OCI-LY7 (cell line): Measurements from ENCODE around the gene SPAG6. TPM values are rescaled to one million over a fixed set of nuclear protein-coding genes. Genes with fewer than 3 reads are reported as not detected.
A peak's percentile ranks its signal among the peaks of the same experiment; 100 is the strongest.

Source experiments
- BruUV-seq: library from RNA; stranded (reverse); fragments of 400-500 nt; replicated peaks from 2 replicates; lab custom pipeline; 2021; lab: Mats Ljungman, UMichigan
- CTCF ChIA-PET: fragments of 300-600 bp; sonication (Branson Sonifier 250); formaldehyde crosslinking; loops from one replicate; lab custom pipeline; 2022; ENCODE audit warnings: antibody characterized with exemption; ENCODE audit not compliant: unreplicated experiment; lab: Charles Lee
- POLR2A ChIA-PET: fragments of 300-600 bp; sonication (Branson Sonifier 250); formaldehyde crosslinking; loops from one replicate; lab custom pipeline; 2022; ENCODE audit warnings: antibody characterized with exemption; lab: Charles Lee
- DNase-seq: peaks from one replicate; pipeline ENCODE4 v3.0.0-alpha.2; 2015; ENCODE audit warnings: low spot score
- H2AFZ ChIP-seq: fragments of 200-600 bp; sonication (generic), shearing (Covaris generic); 2 replicates; pipeline ENCODE4 v1.6.1; 2014; ENCODE audit warnings: mild to moderate bottlenecking, antibody characterized with exemption, low read length, moderate library complexity
- H3K27ac ChIP-seq: fragments of 200-600 bp; sonication (generic); 2 replicates; pipeline ENCODE4 v1.5.1; 2014; ENCODE audit warnings: mixed run types, low read depth, mild to moderate bottlenecking, moderate library complexity, low read length, inconsistent platforms; ENCODE audit not compliant: poor library complexity, severe bottlenecking
- H3K36me3 ChIP-seq: fragments of 200-600 bp; sonication (generic); 2 replicates; pipeline ENCODE4 v1.6.1; 2014; ENCODE audit warnings: mild to moderate bottlenecking, antibody characterized with exemption, low read length, moderate library complexity, mixed read lengths; ENCODE audit not compliant: insufficient read depth
- H3K4me1 ChIP-seq: fragments of 200-600 bp; sonication (generic); 2 replicates; pipeline ENCODE4 v1.5.1; 2014; ENCODE audit warnings: mild to moderate bottlenecking, low read length; ENCODE audit not compliant: insufficient read depth, poor library complexity, severe bottlenecking
- H3K4me2 ChIP-seq: fragments of 200-600 bp; sonication (generic); 2 replicates; pipeline ENCODE4 v1.6.1; 2014; ENCODE audit warnings: mild to moderate bottlenecking, low read length
- H3K4me3 ChIP-seq: fragments of 200-600 bp; sonication (generic); 2 replicates; pipeline ENCODE4 v1.5.1; 2014; ENCODE audit warnings: mild to moderate bottlenecking, low read depth, low read length; ENCODE audit not compliant: poor library complexity, severe bottlenecking
- H3K79me2 ChIP-seq: fragments of 200-600 bp; sonication (generic); 2 replicates; pipeline ENCODE4 v1.6.1; 2016; ENCODE audit warnings: low read depth, mild to moderate bottlenecking, low read length, moderate library complexity, mixed read lengths; ENCODE audit not compliant: insufficient read depth
- H3K9me2 ChIP-seq: fragments of 200-600 bp; sonication (generic); 2 replicates; pipeline ENCODE4 v1.6.1; 2016; ENCODE audit warnings: mild to moderate bottlenecking, low read length, mixed read lengths; ENCODE audit not compliant: insufficient read depth
- H3K9me3 ChIP-seq: fragments of 200-600 bp; sonication (generic); 2 replicates; pipeline ENCODE4 v1.6.1; 2014; ENCODE audit warnings: mild to moderate bottlenecking, mixed run types, low read length, mixed read lengths
- H4K20me1 ChIP-seq: fragments of 200-600 bp; sonication (generic); 2 replicates; pipeline ENCODE4 v1.6.1; 2014; ENCODE audit warnings: mild to moderate bottlenecking, antibody characterized with exemption, low read length, moderate library complexity, mixed read lengths; ENCODE audit not compliant: insufficient read depth
- EZH2phosphoT487 ChIP-seq: fragments of 200-600 bp; sonication (generic); IDR thresholded peaks from 2 replicates; pipeline ENCODE4 v1.6.1; 2018; ENCODE audit warnings: low read depth, borderline replicate concordance, mild to moderate bottlenecking, mixed run types, antibody characterized with exemption, low read length, moderate library complexity, mixed read lengths
- intact Hi-C: fragments of 100-400 bp; cut with micrococcal nuclease; formaldehyde crosslinking; loops from one replicate; pipeline ENCODE4 v1.10.0; 2022; ENCODE audit not compliant: unreplicated experiment
- total RNA-seq, 2 experiments: library from RNA; depleted of rRNA in 1 of 2; stranded (reverse); fragments of >200 nt in 1 of 2; shearing (Covaris generic) in 1 of 2; gene quantifications; 2 replicates each; pipeline ENCODE4 v1.2.3, GENCODE V29; 2014 to 2022
- TF ChIP-seq, protein P1 (sequence below): fragments of 200-600 bp; sonication (generic); conservative IDR thresholded peaks from 2 replicates; pipeline ENCODE4 v1.5.1; 2014; ENCODE audit warnings: mild to moderate bottlenecking, antibody characterized with exemption, low read length, moderate library complexity, mixed read lengths

SPAG6 gene
- total RNA-seq, 2 experiments from 2014 or later, result not detected

DNA sequence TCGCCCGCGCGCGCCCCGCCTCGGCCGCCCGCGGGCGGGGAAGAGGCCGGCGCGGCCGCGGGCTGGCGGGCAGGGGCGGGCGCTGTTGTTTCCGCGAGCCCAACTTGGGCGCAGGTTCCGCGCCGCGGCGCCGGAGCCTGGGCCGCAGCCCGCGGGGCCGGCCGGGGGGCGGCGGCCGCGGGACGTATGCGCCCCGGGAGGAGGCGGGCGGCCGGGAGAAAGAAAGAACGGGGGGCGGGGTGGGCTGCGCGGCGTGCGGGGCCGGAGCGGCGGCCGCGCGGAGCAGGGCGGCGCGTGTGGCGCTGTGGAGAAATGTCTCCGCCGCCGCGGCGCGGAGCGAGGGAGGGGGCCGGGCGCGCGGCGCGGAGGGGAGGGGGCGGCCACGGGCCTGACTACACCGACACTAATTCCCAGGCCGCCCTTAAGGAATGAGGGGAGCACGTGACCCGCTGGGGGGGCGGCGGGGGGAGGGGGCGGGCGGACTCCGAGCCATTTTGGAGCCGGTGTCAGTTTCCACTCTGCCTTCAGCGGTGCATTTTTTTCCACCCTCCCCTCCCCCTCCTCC lies 24.6 kb upstream of the SPAG6 start, which contains the start of gene BMI1:
Gene BMI1, plus strand, starts transcription at position 509 of the 565 bp plus-strand sequence. CDS start 5,351 bp downstream, outside the sequence.
- no peaks in the 10 kb centered on the region for H3K9me3 ChIP-seq
- no peaks in the 10 kb centered on the region for H3K36me3 ChIP-seq
- CTCF ChIA-PET, result no interaction called here
- H3K4me2 ChIP-seq, result peak within 1 kb of the TSS; percentile 85
- H3K9me2 ChIP-seq, result no peaks in the 10 kb centered on the region
- no peak within 1 kb of the TSS for H3K27ac ChIP-seq
- peaks cover 47% of the 10 kb centered on the region for H4K20me1 ChIP-seq
- peak within 1 kb of the TSS; percentile 80 for H3K4me3 ChIP-seq
- H2AFZ ChIP-seq, result peak within 1 kb of the TSS; percentile 63; the same call in 1 of the 2 replicates
- H3K4me1 ChIP-seq, result peaks cover 32% of the 10 kb centered on the region
- TF ChIP-seq, protein P1, sequence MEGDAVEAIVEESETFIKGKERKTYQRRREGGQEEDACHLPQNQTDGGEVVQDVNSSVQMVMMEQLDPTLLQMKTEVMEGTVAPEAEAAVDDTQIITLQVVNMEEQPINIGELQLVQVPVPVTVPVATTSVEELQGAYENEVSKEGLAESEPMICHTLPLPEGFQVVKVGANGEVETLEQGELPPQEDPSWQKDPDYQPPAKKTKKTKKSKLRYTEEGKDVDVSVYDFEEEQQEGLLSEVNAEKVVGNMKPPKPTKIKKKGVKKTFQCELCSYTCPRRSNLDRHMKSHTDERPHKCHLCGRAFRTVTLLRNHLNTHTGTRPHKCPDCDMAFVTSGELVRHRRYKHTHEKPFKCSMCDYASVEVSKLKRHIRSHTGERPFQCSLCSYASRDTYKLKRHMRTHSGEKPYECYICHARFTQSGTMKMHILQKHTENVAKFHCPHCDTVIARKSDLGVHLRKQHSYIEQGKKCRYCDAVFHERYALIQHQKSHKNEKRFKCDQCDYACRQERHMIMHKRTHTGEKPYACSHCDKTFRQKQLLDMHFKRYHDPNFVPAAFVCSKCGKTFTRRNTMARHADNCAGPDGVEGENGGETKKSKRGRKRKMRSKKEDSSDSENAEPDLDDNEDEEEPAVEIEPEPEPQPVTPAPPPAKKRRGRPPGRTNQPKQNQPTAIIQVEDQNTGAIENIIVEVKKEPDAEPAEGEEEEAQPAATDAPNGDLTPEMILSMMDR, result no peak
- POLR2A ChIA-PET, result no interaction called here
- DNase-seq, result peak; percentile 55
- H3K79me2 ChIP-seq, result 0 out of 2 replicates have a peak, but pooled peaks cover 11% of the 10 kb centered on the region
- intact Hi-C loops, result loop anchor here (1.0 to 5.0 kb wide), 3 partner anchors 58 to 788 kb away; partner anchors contain the start of gene MLLT10
- no TSS peak for BruUV-seq

DNA sequence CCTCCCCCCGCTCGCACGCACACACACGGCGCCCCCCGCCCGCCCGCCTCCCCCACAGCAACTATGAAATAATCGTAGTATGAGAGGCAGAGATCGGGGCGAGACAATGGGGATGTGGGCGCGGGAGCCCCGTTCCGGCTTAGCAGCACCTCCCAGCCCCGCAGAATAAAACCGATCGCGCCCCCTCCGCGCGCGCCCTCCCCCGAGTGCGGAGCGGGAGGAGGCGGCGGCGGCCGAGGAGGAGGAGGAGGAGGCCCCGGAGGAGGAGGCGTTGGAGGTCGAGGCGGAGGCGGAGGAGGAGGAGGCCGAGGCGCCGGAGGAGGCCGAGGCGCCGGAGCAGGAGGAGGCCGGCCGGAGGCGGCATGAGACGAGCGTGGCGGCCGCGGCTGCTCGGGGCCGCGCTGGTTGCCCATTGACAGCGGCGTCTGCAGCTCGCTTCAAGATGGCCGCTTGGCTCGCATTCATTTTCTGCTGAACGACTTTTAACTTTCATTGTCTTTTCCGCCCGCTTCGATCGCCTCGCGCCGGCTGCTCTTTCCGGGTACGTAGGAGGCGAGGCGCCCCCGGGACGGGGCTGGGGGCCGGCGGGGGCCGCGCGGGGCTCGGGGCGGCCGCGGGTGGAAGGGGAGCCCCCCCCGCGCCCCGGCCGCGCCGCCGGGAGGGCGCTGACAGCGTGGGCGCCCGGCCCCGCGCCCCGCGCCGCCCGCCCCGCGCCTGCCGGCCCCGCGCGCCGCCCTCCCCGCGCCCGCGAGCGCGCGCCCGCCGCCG lies 24.0 kb upstream of the SPAG6 start:
- ChIA-PET CTCF (no interaction called here), POLR2A (interaction anchor here (1.0 kb wide), 1 partner anchor 91 kb away, joined by 3 read pairs; no protein-coding TSS in a partner anchor)
- peaks cover 51% of the 10 kb centered on the region for H4K20me1 ChIP-seq
- TF ChIP-seq EZH2phosphoT487, result peak; percentile 77; the same call in 1 of the 2 replicates
- TF ChIP-seq, protein P1, result no peak
- peak overlapping the region; percentile 63; the same call in 1 of the 2 replicates for H2AFZ ChIP-seq
- H3K4me2 ChIP-seq, result peak overlapping the region; percentile 85
- H3K79me2 ChIP-seq, result 0 out of 2 replicates have a peak, but pooled peaks cover 11% of the 10 kb centered on the region
- H3K9me3 ChIP-seq, result no peaks in the 10 kb centered on the region
- peak overlapping the region; percentile 80 for H3K4me3 ChIP-seq
- H3K9me2 ChIP-seq, result no peaks in the 10 kb centered on the region
- no TSS peak for BruUV-seq
- H3K4me1 ChIP-seq, result peaks cover 31% of the 10 kb centered on the region
- DNase-seq, result peak; percentile 75
- H3K36me3 ChIP-seq, result no peaks in the 10 kb centered on the region
- no peak overlapping the region for H3K27ac ChIP-seq
- intact Hi-C loops, result loop anchor here (2.0 to 5.0 kb wide), 2 partner anchors 57 to 789 kb away; partner anchors contain the start of gene MLLT10
